ENCODE measurements around the gene ARID3A.

Gene ARID3A

DNA sequence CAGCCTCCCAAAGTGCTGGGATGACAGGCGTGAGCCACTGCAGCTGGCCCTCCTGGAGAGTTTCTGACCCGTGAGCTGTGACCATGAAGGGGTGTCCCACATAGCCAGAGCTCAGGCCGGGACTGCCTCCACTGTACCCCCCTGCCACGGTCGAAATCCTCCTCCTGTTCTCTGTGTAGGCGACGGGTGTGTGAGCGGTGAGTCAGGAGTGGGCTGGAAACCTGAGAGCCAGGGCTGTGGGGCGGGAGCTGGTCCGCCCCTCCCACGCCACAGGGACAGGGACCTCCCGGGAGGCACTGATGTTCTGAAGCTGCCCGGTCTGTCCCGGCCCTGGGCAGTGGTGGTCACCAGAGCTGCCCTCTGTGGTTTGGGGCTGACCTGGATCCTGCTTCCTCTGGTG, 62.2 kb downstream of the ARID3A start:
- no peak for DNase-seq
- no peak for TF ChIP-seq CTCF (IDR thresholded peaks at IDR 0.05)
- no peaks in the 10 kb centered on the region for H3K9me3 Mint-ChIP-seq

DNA sequence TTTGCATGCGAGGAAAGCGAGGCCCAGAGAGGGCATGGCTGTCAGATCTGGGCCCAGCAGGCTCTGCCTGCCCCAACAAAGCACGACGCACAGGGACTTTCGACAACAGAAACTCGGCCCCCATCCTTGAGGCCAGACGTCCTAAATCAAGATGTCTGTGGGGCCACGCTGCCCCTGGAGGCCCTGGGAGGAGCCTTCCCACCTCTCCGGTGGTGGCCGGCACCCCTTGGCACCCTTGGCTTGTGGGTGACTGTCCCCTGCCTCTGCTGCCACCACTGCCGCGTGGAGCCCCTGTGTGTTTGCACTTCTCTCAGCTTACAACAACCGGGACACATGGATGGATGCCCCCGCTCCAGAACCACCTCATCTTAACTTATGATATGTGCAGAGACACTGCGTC, 62.7 kb downstream of the ARID3A start:
- peaks cover 4% of the 10 kb centered on the region for H3K27me3 Mint-ChIP-seq (ENCODE audit: low read depth, poor library complexity)

More for the DNA sequence above, 62.2 kb downstream of the ARID3A start:
- peaks cover 17% of the 10 kb centered on the region for H3K36me3 Mint-ChIP-seq (ENCODE audit: low read depth)
- H3K4me3 Mint-ChIP-seq: no peak overlapping the region
- no peak overlapping the region for H3K27ac Mint-ChIP-seq
- H3K4me1 Mint-ChIP-seq: peaks cover 31% of the 10 kb centered on the region
- peaks cover 4% of the 10 kb centered on the region for H3K27me3 Mint-ChIP-seq (ENCODE audit: low read depth, poor library complexity)

DNA sequence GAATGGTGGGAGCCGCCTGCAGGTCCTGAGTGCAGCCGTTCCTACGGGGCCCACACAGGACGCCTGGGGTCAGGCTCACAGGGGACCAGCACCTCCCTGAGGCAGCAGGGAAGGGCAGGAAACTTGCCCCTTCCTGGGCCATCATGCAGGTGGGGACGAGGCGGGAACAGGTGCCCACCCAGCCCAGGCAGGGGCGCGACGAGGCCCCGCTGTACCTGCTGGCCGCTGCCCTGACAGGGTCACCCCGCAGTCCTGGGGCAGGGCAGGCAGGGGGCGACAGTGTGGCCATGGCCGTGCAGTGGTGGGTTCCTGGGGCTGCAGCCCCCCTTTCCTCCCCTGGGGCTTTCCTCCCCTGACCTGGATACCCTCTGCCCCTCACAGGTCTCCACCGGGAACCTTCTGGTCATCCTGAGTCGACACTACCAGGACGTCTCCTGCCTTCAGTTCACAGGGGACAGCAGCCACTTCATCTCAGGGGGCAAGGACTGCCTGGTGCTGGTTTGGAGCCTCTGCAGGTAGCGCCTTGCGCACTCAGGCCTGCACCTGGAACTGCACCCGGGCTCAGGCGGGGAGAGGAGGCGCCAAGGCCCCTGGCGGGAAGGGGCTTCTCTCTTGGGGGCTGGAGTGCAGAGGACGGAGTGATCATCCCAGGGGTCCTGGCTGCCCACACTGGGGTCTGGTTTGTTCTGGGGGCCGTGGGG, 63.7 kb downstream of the ARID3A start:
- H3K27ac Mint-ChIP-seq: no peak overlapping the region
- peaks cover 17% of the 10 kb centered on the region for H3K36me3 Mint-ChIP-seq (ENCODE audit: low read depth)
- peak; percentile 23 for TF ChIP-seq CTCF (IDR thresholded peaks at IDR 0.05)
- peaks cover 4% of the 10 kb centered on the region for H3K27me3 Mint-ChIP-seq (ENCODE audit: low read depth, poor library complexity)
- H3K4me1 Mint-ChIP-seq: peaks cover 36% of the 10 kb centered on the region
- H3K9me3 Mint-ChIP-seq: no peaks in the 10 kb centered on the region
- no peak overlapping the region for H3K4me3 Mint-ChIP-seq
- DNase-seq: no peak

More for the DNA sequence above, 62.7 kb downstream of the ARID3A start:
- Mint-ChIP-seq H3K36me3 (ENCODE audit: low read depth) (peaks cover 17% of the 10 kb centered on the region), H3K4me1 (peaks cover 35% of the 10 kb centered on the region), H3K4me3 (no peak overlapping the region), H3K9me3 (no peaks in the 10 kb centered on the region), H3K27ac (no peak overlapping the region)
- DNase-seq: no peak
- TF ChIP-seq CTCF (IDR thresholded peaks at IDR 0.05): no peak

DNA sequence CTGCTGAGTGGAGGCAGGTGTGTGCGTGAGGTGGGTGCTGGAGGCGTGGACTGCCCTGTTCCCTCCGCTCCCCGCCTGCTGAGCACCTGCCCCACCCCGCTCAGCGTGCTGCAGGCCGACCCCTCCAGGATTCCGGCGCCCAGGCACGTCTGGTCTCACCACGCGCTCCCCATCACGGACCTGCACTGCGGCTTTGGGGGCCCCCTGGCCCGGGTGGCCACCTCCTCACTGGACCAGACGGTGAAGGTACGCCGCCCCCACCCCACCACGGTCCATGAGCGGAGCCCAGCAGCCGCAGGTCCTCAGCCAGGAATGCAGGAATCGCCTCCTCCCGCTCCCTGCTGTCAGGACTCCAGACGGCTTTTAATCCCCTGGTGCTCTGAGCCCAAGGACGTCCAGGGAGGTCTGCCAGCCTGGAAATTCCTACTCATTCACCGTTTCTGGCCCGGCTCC, 64.3 kb downstream of the ARID3A start:
- H3K27ac Mint-ChIP-seq: no peak overlapping the region
- H3K4me3 Mint-ChIP-seq: no peak overlapping the region
- TF ChIP-seq CTCF (IDR thresholded peaks at IDR 0.05): no peak
- DNase-seq: no peak
- H3K27me3 Mint-ChIP-seq (ENCODE audit: low read depth, poor library complexity): peaks cover 4% of the 10 kb centered on the region
- H3K36me3 Mint-ChIP-seq (ENCODE audit: low read depth): peaks cover 17% of the 10 kb centered on the region
- no peaks in the 10 kb centered on the region for H3K9me3 Mint-ChIP-seq
- H3K4me1 Mint-ChIP-seq: peaks cover 30% of the 10 kb centered on the region

- TF ChIP-seq CTCF (IDR thresholded peaks at IDR 0.05): no peak
- no peak overlapping the region for H3K27ac Mint-ChIP-seq
- peaks cover 24% of the 10 kb centered on the region for H3K4me1 Mint-ChIP-seq
- H3K36me3 Mint-ChIP-seq (ENCODE audit: low read depth): peaks cover 17% of the 10 kb centered on the region
- H3K9me3 Mint-ChIP-seq: no peaks in the 10 kb centered on the region
- H3K4me3 Mint-ChIP-seq: no peak overlapping the region
- H3K27me3 Mint-ChIP-seq (ENCODE audit: low read depth, poor library complexity): peaks cover 9% of the 10 kb centered on the region
- no peak for DNase-seq
These were observed 64.9 kb downstream of the ARID3A start for GRCh38 chr19:990746-991145.
